GM12872 (cell line): ENCODE results near the gene ARHGAP26.

Experiments
- CTCF ChIP-seq: IDR thresholded peaks from 3 replicates; pipeline ENCODE4 v1.5.1; 2011; ENCODE audit warnings: low read depth, mild to moderate bottlenecking, low read length, moderate library complexity; ENCODE audit not compliant: insufficient read depth

Gene ARHGAP26

GRCh38 chr5:142905348-142905747 is 135.2 kb downstream of the ARHGAP26 start:
- TF ChIP-seq CTCF = no peak

- no peak for TF ChIP-seq CTCF
Observed at GRCh38 chr5:142906863-142907671, 136.9 kb downstream of the ARHGAP26 start.

- TF ChIP-seq CTCF = no peak
Observed at GRCh38 chr5:142908659-142909058, 138.5 kb downstream of the ARHGAP26 start.

- TF ChIP-seq CTCF = no peak
Observed at GRCh38 chr5:142910128-142910527, 140.0 kb downstream of the ARHGAP26 start.

- TF ChIP-seq CTCF = no peak
Observed at GRCh38 chr5:142911170-142911569, 141.0 kb downstream of the ARHGAP26 start.

- no peak for TF ChIP-seq CTCF
Observed at GRCh38 chr5:142911775-142912174, 141.6 kb downstream of the ARHGAP26 start.

- no peak for TF ChIP-seq CTCF
Observed at GRCh38 chr5:142913728-142914338, 143.7 kb downstream of the ARHGAP26 start.
